SK-N-SH treated with all-trans-retinoic acid at 6 μM for 48 hours (cell line): ENCODE results near the gene MCTP2.

Source experiments
- ATAC-seq: fragments of 200-7000 bp; cut with Tn5 transposase; 3 replicates; pipeline ENCODE4 v1.9.1; 2020; ENCODE audit warnings: mild to moderate bottlenecking, moderate library complexity
- ARNTL ChIP-seq: fragments of 450-650 bp; formaldehyde crosslinking; IDR thresholded peaks from 2 replicates; pipeline ENCODE4 v1.5.0; 2020; ENCODE audit warnings: low read depth, mild to moderate bottlenecking, moderate library complexity, borderline replicate concordance
- BACH2 ChIP-seq: fragments of 250-450 bp; sonication (Bioruptor Pico); IDR thresholded peaks from 2 replicates; pipeline ENCODE4 v1.9.0; 2021; ENCODE audit warnings: mild to moderate bottlenecking, borderline replicate concordance
- CREB5 ChIP-seq: fragments of 250-450 bp; sonication (Bioruptor Pico); IDR thresholded peaks from 2 replicates; pipeline ENCODE4 v1.5.1; 2020; ENCODE audit warnings: low read depth, mild to moderate bottlenecking, moderate library complexity
- CSDC2 ChIP-seq: fragments of 250-450 bp; sonication (Bioruptor Pico); IDR thresholded peaks from 2 replicates; pipeline ENCODE4 v1.5.0; 2020; ENCODE audit warnings: mild to moderate bottlenecking, moderate library complexity
- CSRNP3 ChIP-seq: fragments of 250-450 bp; sonication (Bioruptor Pico); IDR thresholded peaks from 2 replicates; pipeline ENCODE4 v1.5.1; 2021; ENCODE audit warnings: mild to moderate bottlenecking, moderate library complexity
- ESRRG ChIP-seq: fragments of 250-450 bp; sonication (Bioruptor Pico); IDR thresholded peaks from 2 replicates; pipeline ENCODE4 v1.6.1; 2021; ENCODE audit warnings: mild to moderate bottlenecking
- GLIS3 ChIP-seq: fragments of 250-450 bp; sonication (Bioruptor Pico); IDR thresholded peaks from 2 replicates; pipeline ENCODE4 v1.5.0; 2020; ENCODE audit warnings: mild to moderate bottlenecking, moderate library complexity
- ISL1 ChIP-seq: fragments of 250-450 bp; sonication (Bioruptor Pico); IDR thresholded peaks from 2 replicates; pipeline ENCODE4 v2.1.2; 2022; ENCODE audit warnings: mild to moderate bottlenecking, moderate library complexity
- OSR1 ChIP-seq: fragments of 250-450 bp; sonication (Bioruptor Pico); IDR thresholded peaks from 2 replicates; pipeline ENCODE4 v1.8.0; 2022; ENCODE audit warnings: moderate library complexity, mild to moderate bottlenecking, inconsistent platforms
- PATZ1 ChIP-seq: fragments of 250-450 bp; sonication (Bioruptor Pico); IDR thresholded peaks from 2 replicates; pipeline ENCODE4 v1.8.0; 2020; ENCODE audit warnings: mild to moderate bottlenecking, moderate library complexity, borderline replicate concordance
- PPARA ChIP-seq: fragments of 250-450 bp; sonication (Bioruptor Pico); IDR thresholded peaks from 2 replicates; pipeline ENCODE4 v1.5.0; 2020; ENCODE audit warnings: mild to moderate bottlenecking, borderline replicate concordance
- RARB ChIP-seq: fragments of 250-450 bp; sonication (Bioruptor Pico); IDR thresholded peaks from 2 replicates; pipeline ENCODE4 v1.8.0; 2021; ENCODE audit warnings: mild to moderate bottlenecking, moderate library complexity
- SNAI2 ChIP-seq: fragments of 250-450 bp; sonication (Bioruptor Pico); IDR thresholded peaks from 2 replicates; pipeline ENCODE4 v1.5.0; 2020; ENCODE audit warnings: mild to moderate bottlenecking, moderate library complexity
- TCF4 ChIP-seq: fragments of 250-450 bp; sonication (Bioruptor Pico); IDR thresholded peaks from 2 replicates; pipeline ENCODE4 v1.8.0; 2021; ENCODE audit warnings: mild to moderate bottlenecking, moderate library complexity, borderline replicate concordance
- TOX ChIP-seq: fragments of 250-450 bp; sonication (Bioruptor Pico); IDR thresholded peaks from 2 replicates; pipeline ENCODE4 v1.8.0; 2021; ENCODE audit warnings: mild to moderate bottlenecking, moderate library complexity, borderline replicate concordance
- ZC3H10 ChIP-seq: fragments of 250-450 bp; sonication (Bioruptor Pico); IDR thresholded peaks from 2 replicates; pipeline ENCODE4 v1.5.1; 2021; ENCODE audit warnings: mild to moderate bottlenecking, moderate library complexity
- ZFP3 ChIP-seq: fragments of 250-450 bp; sonication (Bioruptor Pico); IDR thresholded peaks from 2 replicates; pipeline ENCODE4 v1.5.0; 2020; ENCODE audit warnings: mild to moderate bottlenecking, moderate library complexity
- ZFP30 ChIP-seq: fragments of 450-650 bp; formaldehyde crosslinking; IDR thresholded peaks from 2 replicates; pipeline ENCODE4 v1.5.0; 2022; ENCODE audit warnings: mild to moderate bottlenecking, moderate library complexity
- ZNF565 ChIP-seq: fragments of 450-650 bp; formaldehyde crosslinking; conservative IDR thresholded peaks from 2 replicates; pipeline ENCODE4 v1.5.0; 2020; ENCODE audit warnings: low read depth, mild to moderate bottlenecking, moderate library complexity
- ZNF70 ChIP-seq: fragments of 450-650 bp; formaldehyde crosslinking; IDR thresholded peaks from 2 replicates; pipeline ENCODE4 v1.5.0; 2020; ENCODE audit warnings: mild to moderate bottlenecking, moderate library complexity
- ZNF8 ChIP-seq: fragments of 450-650 bp; formaldehyde crosslinking; IDR thresholded peaks from 2 replicates; pipeline ENCODE4 v1.5.0; 2020; ENCODE audit warnings: mild to moderate bottlenecking, moderate library complexity
- TF ChIP-seq, protein P1 (sequence below): fragments of 250-450 bp; sonication (Bioruptor Pico); IDR thresholded peaks from 2 replicates; pipeline ENCODE4 v1.8.0; 2021; ENCODE audit warnings: low read depth, mild to moderate bottlenecking, moderate library complexity, borderline replicate concordance

Gene MCTP2

GRCh38 chr15:94239474-94239873 is 8.1 kb downstream of the MCTP2 start:
- no peak for ATAC-seq
- TF ChIP-seq CSRNP3 (no peak), SNAI2 (no peak), ZNF565 (CRISPR knock-in tag) (no peak), CSDC2 (CRISPR knock-in tag) (no peak), TOX (CRISPR knock-in tag) (no peak), TCF4 (CRISPR knock-in tag) (no peak), GLIS3 (CRISPR knock-in tag) (no peak), ZNF70 (no peak), ISL1 (CRISPR knock-in tag) (no peak), ZFP3 (no peak), RARB (CRISPR knock-in tag) (no peak), BACH2 (no peak), ZC3H10 (CRISPR knock-in tag) (no peak), ZNF8 (CRISPR knock-in tag) (no peak), ESRRG (CRISPR knock-in tag) (no peak)
- TF ChIP-seq, protein P1, sequence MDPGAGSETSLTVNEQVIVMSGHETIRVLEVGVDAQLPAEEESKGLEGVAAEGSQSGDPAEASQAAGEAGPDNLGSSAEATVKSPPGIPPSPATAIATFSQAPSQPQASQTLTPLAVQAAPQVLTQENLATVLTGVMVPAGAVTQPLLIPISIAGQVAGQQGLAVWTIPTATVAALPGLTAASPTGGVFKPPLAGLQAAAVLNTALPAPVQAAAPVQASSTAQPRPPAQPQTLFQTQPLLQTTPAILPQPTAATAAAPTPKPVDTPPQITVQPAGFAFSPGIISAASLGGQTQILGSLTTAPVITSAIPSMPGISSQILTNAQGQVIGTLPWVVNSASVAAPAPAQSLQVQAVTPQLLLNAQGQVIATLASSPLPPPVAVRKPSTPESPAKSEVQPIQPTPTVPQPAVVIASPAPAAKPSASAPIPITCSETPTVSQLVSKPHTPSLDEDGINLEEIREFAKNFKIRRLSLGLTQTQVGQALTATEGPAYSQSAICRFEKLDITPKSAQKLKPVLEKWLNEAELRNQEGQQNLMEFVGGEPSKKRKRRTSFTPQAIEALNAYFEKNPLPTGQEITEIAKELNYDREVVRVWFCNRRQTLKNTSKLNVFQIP (CRISPR knock-in tag): no peak

- no peak for ATAC-seq
- TF ChIP-seq ZNF8 (CRISPR knock-in tag) (no peak), CREB5 (no peak), OSR1 (no peak), CSDC2 (CRISPR knock-in tag) (no peak), ZNF565 (CRISPR knock-in tag) (no peak), ZC3H10 (CRISPR knock-in tag) (no peak), CSRNP3 (no peak), GLIS3 (CRISPR knock-in tag) (no peak), TCF4 (CRISPR knock-in tag) (no peak), BACH2 (no peak), PATZ1 (CRISPR knock-in tag) (no peak), ESRRG (CRISPR knock-in tag) (no peak), PPARA (no peak), ARNTL (no peak), ZFP30 (no peak)
- TF ChIP-seq, protein P1 (CRISPR knock-in tag): no peak
Measured at GRCh38 chr15:94240480-94240879, 9.1 kb downstream of the MCTP2 start.

DNA sequence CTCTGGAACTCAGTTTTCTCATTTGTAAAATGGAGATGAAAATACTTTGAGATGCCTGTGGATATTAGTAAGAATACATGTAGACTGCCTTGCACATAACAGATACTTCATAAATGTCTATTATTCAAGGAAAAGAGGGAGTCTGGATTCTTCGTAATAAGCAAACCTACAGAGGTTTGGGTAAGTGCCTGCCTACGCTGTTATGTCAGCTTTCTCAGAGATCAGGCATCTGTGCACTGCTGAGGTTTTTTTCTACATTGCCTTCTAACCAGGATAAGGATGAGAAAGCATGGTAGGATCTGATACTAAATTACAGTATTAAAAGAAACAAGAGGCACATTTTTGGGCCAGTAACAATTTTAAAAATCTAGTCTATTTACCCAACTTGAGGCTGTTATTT is 10.9 kb downstream of the MCTP2 start:
- no peak for ATAC-seq

More for the DNA sequence above, 10.9 kb downstream of the MCTP2 start:
- TF ChIP-seq OSR1: no peak
- no peak for TF ChIP-seq ZNF565 (CRISPR knock-in tag)
- no peak for TF ChIP-seq PATZ1 (CRISPR knock-in tag)
- TF ChIP-seq, protein P1 (CRISPR knock-in tag): no peak
